GM23338 (cell line): ENCODE results near the gene STT3B. TPM values are rescaled to one million over a fixed set of nuclear protein-coding genes. Genes with fewer than 3 reads are reported as not detected.

Experiments used
- ATAC-seq: fragments of 200-7000 bp; cut with Tn5 transposase; 3 replicates; pipeline ENCODE4 v1.9.1; 2020
- DNase-seq: peaks from one replicate; pipeline ENCODE4 v3.0.0-alpha.2; 2015; ENCODE audit warnings: low spot score
- H2AFZ ChIP-seq: fragments of 200-600 bp; sonication (generic); 2 replicates; pipeline ENCODE4 v1.8.0; 2016; ENCODE audit warnings: antibody characterized with exemption, mild to moderate bottlenecking, moderate library complexity
- H3F3A ChIP-seq: fragments of 200-600 bp; sonication (generic); replicated peaks from 2 replicates; pipeline ENCODE4 v1.8.0; 2017; ENCODE audit warnings: antibody characterized with exemption, mixed run types, low read depth
- H3K27ac ChIP-seq: fragments of 200-600 bp; sonication (generic); 2 replicates; pipeline ENCODE4 v1.6.1; 2016; ENCODE audit warnings: low read depth
- H3K27me3 ChIP-seq: fragments of 200-600 bp; sonication (generic); 2 replicates; pipeline ENCODE4 v1.8.0; 2016; ENCODE audit warnings: mild to moderate bottlenecking, mixed run types, moderate library complexity; ENCODE audit not compliant: insufficient read depth
- H3K36me3 ChIP-seq: fragments of 200-600 bp; sonication (generic); 2 replicates; pipeline ENCODE4 v1.8.0; 2016; ENCODE audit warnings: mild to moderate bottlenecking; ENCODE audit not compliant: insufficient read depth
- H3K4me1 ChIP-seq: fragments of 200-600 bp; sonication (generic); 2 replicates; pipeline ENCODE4 v1.8.0; 2016; ENCODE audit warnings: mild to moderate bottlenecking, moderate library complexity; ENCODE audit not compliant: insufficient read depth
- H3K4me2 ChIP-seq: fragments of 200-600 bp; sonication (generic); 2 replicates; pipeline ENCODE4 v1.7.1; 2017; ENCODE audit warnings: mixed run types
- H3K4me3 ChIP-seq: fragments of 200-600 bp; sonication (generic); 2 replicates; pipeline ENCODE4 v1.6.1; 2016; ENCODE audit warnings: mixed run types
- H3K79me2 ChIP-seq: fragments of 200-600 bp; sonication (generic); replicated peaks from 2 replicates; pipeline ENCODE4 v1.8.0; 2017; ENCODE audit warnings: mild to moderate bottlenecking; ENCODE audit not compliant: insufficient read depth
- H3K9me2 ChIP-seq: fragments of 200-600 bp; sonication (generic); 2 replicates; pipeline ENCODE4 v1.8.0; 2017; ENCODE audit not compliant: insufficient read depth
- H4K20me1 ChIP-seq: fragments of 200-600 bp; sonication (generic); replicated peaks from 2 replicates; pipeline ENCODE4 v1.8.0; 2017; ENCODE audit warnings: mild to moderate bottlenecking; ENCODE audit not compliant: insufficient read depth
- H3K27ac Mint-ChIP-seq: 2 replicates; pipeline ENCODE4 v1.8.0; 2020; ENCODE audit warnings: inconsistent platforms, mild to moderate bottlenecking, moderate library complexity, mixed read lengths
- H3K27me3 Mint-ChIP-seq: 3 replicates; pipeline ENCODE4 v1.8.0; 2022; ENCODE audit warnings: low read depth, mild to moderate bottlenecking, moderate library complexity, mixed read lengths, inconsistent platforms; ENCODE audit not compliant: insufficient read depth, poor library complexity
- H3K36me3 Mint-ChIP-seq: 3 replicates; pipeline ENCODE4 v1.8.0; 2021; ENCODE audit warnings: low read depth, mild to moderate bottlenecking, inconsistent platforms, moderate library complexity, mixed read lengths
- H3K4me1 Mint-ChIP-seq: 3 replicates; pipeline ENCODE4 v1.8.0; 2020; ENCODE audit warnings: mild to moderate bottlenecking, inconsistent platforms, mixed read lengths
- H3K4me3 Mint-ChIP-seq: 3 replicates; pipeline ENCODE4 v1.8.0; 2021; ENCODE audit warnings: moderate library complexity, mild to moderate bottlenecking, inconsistent platforms, mixed read lengths
- H3K9me3 Mint-ChIP-seq: 3 replicates; pipeline ENCODE4 v1.8.0; 2020; ENCODE audit warnings: moderate library complexity, mild to moderate bottlenecking, inconsistent platforms, mixed read lengths
- CREB1 ChIP-seq: fragments of 250-450 bp; sonication (Bioruptor Pico); IDR thresholded peaks from 2 replicates; pipeline ENCODE4 v1.5.0; 2020; ENCODE audit warnings: low read depth, mild to moderate bottlenecking, moderate library complexity
- CTCF ChIP-seq, 2 experiments: fragments of 200-600 bp in 1 of 2; sonication (generic) in 1 of 2; conservative IDR thresholded peaks; 2 replicates each; pipeline versions ENCODE4 v1.5.1 to v1.6.1; 2016 to 2017; ENCODE audit warnings: antibody characterized with exemption in 2 of 2, low read depth in 2 of 2, mild to moderate bottlenecking in 2 of 2, moderate library complexity in 1 of 2
- EZH2 ChIP-seq: fragments of 200-600 bp; sonication (generic); IDR thresholded peaks from one replicate; pipeline ENCODE4 v1.8.0; 2017; ENCODE audit warnings: antibody characterized with exemption, mild to moderate bottlenecking, low read depth; ENCODE audit not compliant: unreplicated experiment
- JUNB ChIP-seq: IDR thresholded peaks from one replicate; pipeline ENCODE4 v1.6.1; 2016; ENCODE audit warnings: antibody characterized with exemption; ENCODE audit not compliant: unreplicated experiment
- NANOG ChIP-seq: IDR thresholded peaks from 2 replicates; pipeline ENCODE4 v1.6.1; 2016; ENCODE audit warnings: antibody characterized with exemption, borderline replicate concordance
- POLR2AphosphoS5 ChIP-seq: IDR thresholded peaks from 2 replicates; pipeline ENCODE4 v1.6.1; 2016; ENCODE audit warnings: antibody characterized with exemption, low read depth
- ZNF331 ChIP-seq: fragments of 250-450 bp; sonication (Bioruptor Pico); IDR thresholded peaks from 2 replicates; pipeline ENCODE4 v1.5.0; 2020; ENCODE audit warnings: low read depth, mild to moderate bottlenecking, moderate library complexity
- polyA plus RNA-seq: library from polyadenylated mRNA; unstranded; fragments of >200 nt; fragmentation: Nextera tagmentation; extraction: Ambion mirVana; gene quantifications from 2 replicates; pipeline ENCODE4 v1.2.1, GENCODE V29; 2016
- total RNA-seq: library from RNA; depleted of rRNA; stranded (reverse); fragments of >200 nt; shearing (Covaris generic); gene quantifications from 2 replicates; pipeline ENCODE4 v1.2.3, GENCODE V29; 2014

The STT3B gene
- total and polyA plus RNA-seq, 2 experiments from 2014 or later: 44.1 to 167 TPM

- H3K4me2 ChIP-seq: no peak overlapping the region
- peaks cover 99% of the 10 kb centered on the region for H3K79me2 ChIP-seq
- H3K36me3 ChIP-seq: no peaks in the 10 kb centered on the region
- peaks cover 21% of the 10 kb centered on the region for H3K4me1 Mint-ChIP-seq
- no peaks in the 10 kb centered on the region for H3F3A ChIP-seq
- no peak overlapping the region for H3K27ac Mint-ChIP-seq
- peaks cover 13% of the 10 kb centered on the region; the same call in 1 of the 2 replicates for H4K20me1 ChIP-seq
- H3K9me3 Mint-ChIP-seq: no peaks in the 10 kb centered on the region
- ATAC-seq (no peak), DNase-seq (no peak)
- no peak overlapping the region for H3K4me3 ChIP-seq
- H3K4me1 ChIP-seq: peaks cover 32% of the 10 kb centered on the region
- H3K27ac ChIP-seq: no peak overlapping the region
- no peak overlapping the region for H2AFZ ChIP-seq
- no peaks in the 10 kb centered on the region for H3K9me2 ChIP-seq
- no peaks in the 10 kb centered on the region for H3K27me3 ChIP-seq
- H3K27me3 Mint-ChIP-seq: peaks cover 2% of the 10 kb centered on the region
- peaks cover 19% of the 10 kb centered on the region for H3K36me3 Mint-ChIP-seq
- H3K4me3 Mint-ChIP-seq: no peak overlapping the region
- no peak for TF ChIP-seq POLR2AphosphoS5
- no peak for TF ChIP-seq CTCF (conservative IDR thresholded peaks at IDR 0.05; ENCODE audit: low read depth in 2 of 2)
- TF ChIP-seq JUNB: no peak
- no peak for TF ChIP-seq NANOG
These were observed 44.5 kb downstream of the STT3B start for GRCh38 chr3:31577232-31577631.

GRCh38 chr3:31579828-31580227 is 47.1 kb downstream of the STT3B start:
- no peaks in the 10 kb centered on the region for H3F3A ChIP-seq
- ATAC-seq (no peak), DNase-seq (no peak)
- no peaks in the 10 kb centered on the region for H3K36me3 ChIP-seq
- no peak overlapping the region for H3K27ac ChIP-seq
- H3K4me3 Mint-ChIP-seq: no peak overlapping the region
- H3K9me2 ChIP-seq: no peaks in the 10 kb centered on the region
- TF ChIP-seq EZH2: no peak
- H3K9me3 Mint-ChIP-seq: no peaks in the 10 kb centered on the region
- H3K4me1 Mint-ChIP-seq: peaks cover 20% of the 10 kb centered on the region
- H3K27me3 Mint-ChIP-seq: peaks cover 2% of the 10 kb centered on the region
- no peaks in the 10 kb centered on the region for H3K27me3 ChIP-seq
- H3K4me1 ChIP-seq: peaks cover 12% of the 10 kb centered on the region; the same call in 1 of the 2 replicates
- no peak overlapping the region for H2AFZ ChIP-seq
- H3K27ac Mint-ChIP-seq: no peak overlapping the region
- no peak overlapping the region for H3K4me2 ChIP-seq
- H4K20me1 ChIP-seq: peaks cover 8% of the 10 kb centered on the region
- no peak overlapping the region for H3K4me3 ChIP-seq
- peaks cover 38% of the 10 kb centered on the region for H3K36me3 Mint-ChIP-seq
- peaks cover 99% of the 10 kb centered on the region for H3K79me2 ChIP-seq

- Histone ChIP-seq H3K4me1 (peaks cover 8% of the 10 kb centered on the region; the same call in 1 of the 2 replicates), H3K4me3 (no peak overlapping the region), H3K79me2 (peaks cover 97% of the 10 kb centered on the region), H3K9me2 (no peaks in the 10 kb centered on the region), H3K27ac (no peak overlapping the region), H3K27me3 (no peaks in the 10 kb centered on the region), H3K36me3 (no peaks in the 10 kb centered on the region), H3K4me2 (no peak overlapping the region), H4K20me1 (peaks cover 8% of the 10 kb centered on the region), H2AFZ (no peak overlapping the region), H3F3A (no peaks in the 10 kb centered on the region)
- Mint-ChIP-seq H3K9me3 (no peaks in the 10 kb centered on the region; the same call in 2 of the 3 replicates), H3K36me3 (peaks cover 41% of the 10 kb centered on the region), H3K4me3 (no peak overlapping the region), H3K27ac (no peak overlapping the region), H3K4me1 (peaks cover 13% of the 10 kb centered on the region), H3K27me3 (peaks cover 2% of the 10 kb centered on the region)
- no peak for TF ChIP-seq ZNF331
- TF ChIP-seq CREB1: no peak
- TF ChIP-seq POLR2AphosphoS5: no peak
- TF ChIP-seq JUNB: no peak
- ATAC-seq (no peak), DNase-seq (no peak)
These were observed 47.9 kb downstream of the STT3B start for GRCh38 chr3:31580645-31581044.
